Naive thymus-derived CD4-positive, alpha-beta T cell (primary cell): ENCODE results near the gene NKAIN2. TPM values are rescaled to one million over a fixed set of nuclear protein-coding genes. Genes with fewer than 3 reads are reported as not detected.

Source experiments
- ATAC-seq: fragments of 150-1000 bp; cut with Tn5 transposase; 2 replicates; pipeline ENCODE4 v1.10.0; 2021; ENCODE audit warnings: mild to moderate bottlenecking, moderate library complexity
- CTCF ChIA-PET: fragments of 350-600 bp; sonication (Branson Sonifier 250); formaldehyde crosslinking; loops from one replicate; lab custom pipeline; 2021; ENCODE audit warnings: antibody characterized with exemption; lab: Charles Lee
- POLR2A ChIA-PET: fragments of 350-600 bp; sonication (Branson Sonifier 250); formaldehyde crosslinking; loops from one replicate; lab custom pipeline; 2021; ENCODE audit warnings: antibody characterized with exemption, inconsistent platforms; lab: Charles Lee
- DNase-seq, 9 donors: peaks; one replicate each; pipeline versions ENCODE4 v3.0.0 to v3.0.0-alpha.2; 2020 to 2022; ENCODE audit warnings: mixed read lengths in 1 of 9
- H3K27ac ChIP-seq: one replicate; pipeline ENCODE4 v1.7.0; 2013; ENCODE audit warnings: mild to moderate bottlenecking, low read depth, low read length, moderate library complexity
- H3K27me3 ChIP-seq, 2 donors: one replicate each; pipeline ENCODE4 v1.7.0; 2013; ENCODE audit warnings: low read length in 2 of 2, mild to moderate bottlenecking in 2 of 2, moderate library complexity in 2 of 2; ENCODE audit not compliant: control insufficient read depth in 2 of 2, insufficient read depth in 2 of 2
- H3K36me3 ChIP-seq, 3 experiments: 1 replicate in 2 of 3; 2 replicates in 1 of 3; pipeline ENCODE4 v1.7.0; 2013; ENCODE audit warnings: low read length in 3 of 3, mild to moderate bottlenecking in 3 of 3, moderate library complexity in 1 of 3; ENCODE audit not compliant: insufficient read depth in 3 of 3, control insufficient read depth in 2 of 3
- H3K4me1 ChIP-seq, 2 donors: one replicate each; pipeline ENCODE4 v1.7.0; 2013; ENCODE audit warnings: low read length in 2 of 2, mild to moderate bottlenecking in 2 of 2, moderate library complexity in 1 of 2; ENCODE audit not compliant: control insufficient read depth in 2 of 2, insufficient read depth in 2 of 2
- H3K4me3 ChIP-seq: 2 replicates; pipeline ENCODE4 v1.7.0; 2013; ENCODE audit warnings: mild to moderate bottlenecking, low read length
- H3K9me3 ChIP-seq, 3 experiments: 1 replicate in 2 of 3; 2 replicates in 1 of 3; pipeline ENCODE4 v1.7.0; 2013; ENCODE audit warnings: low read length in 3 of 3; ENCODE audit not compliant: control insufficient read depth in 2 of 3
- H3K27ac Mint-ChIP-seq, 9 donors: one replicate each; pipeline ENCODE4 v1.8.0; 2020 to 2022; ENCODE audit warnings: mixed read lengths in 9 of 9, mild to moderate bottlenecking in 8 of 9, moderate library complexity in 5 of 9, inconsistent platforms in 2 of 9
- H3K27me3 Mint-ChIP-seq, 5 donors: one replicate each; pipeline ENCODE4 v1.8.0; 2021 to 2022; ENCODE audit warnings: mixed read lengths in 5 of 5, mild to moderate bottlenecking in 1 of 5
- H3K36me3 Mint-ChIP-seq, 5 donors: one replicate each; pipeline ENCODE4 v1.8.0; 2020 to 2022; ENCODE audit warnings: mixed read lengths in 5 of 5, mild to moderate bottlenecking in 3 of 5, inconsistent platforms in 1 of 5
- H3K4me1 Mint-ChIP-seq, 7 donors: one replicate each; pipeline ENCODE4 v1.8.0; 2020 to 2022; ENCODE audit warnings: mixed read lengths in 7 of 7, mild to moderate bottlenecking in 3 of 7, inconsistent platforms in 1 of 7
- H3K4me3 Mint-ChIP-seq, 10 donors: one replicate each; pipeline ENCODE4 v1.8.0; 2020 to 2022; ENCODE audit warnings: mild to moderate bottlenecking in 10 of 10, mixed read lengths in 10 of 10, moderate library complexity in 6 of 10, inconsistent platforms in 2 of 10
- H3K9me3 Mint-ChIP-seq, 11 donors: one replicate each; pipeline ENCODE4 v1.8.0; 2020 to 2022; ENCODE audit warnings: mixed read lengths in 11 of 11, mild to moderate bottlenecking in 4 of 11, inconsistent platforms in 1 of 11, moderate library complexity in 1 of 11
- intact Hi-C, 2 donors: fragments of 100-400 bp; cut with micrococcal nuclease; formaldehyde crosslinking; loops; one replicate each; pipeline ENCODE4 v1.15.1; 2023
- polyA plus RNA-seq, 2 donors: library from polyadenylated mRNA; unstranded; fragments of 300-500 nt; fragmentation: Illumina TruSeq; gene quantifications; one replicate each; pipeline ENCODE4 v1.2.3, GENCODE V29; 2021
- total RNA-seq, 6 experiments: library from RNA in 5 of 6; stranded (reverse) in 5 of 6; gene quantifications; 1 replicate in 5 of 6; 2 replicates in 1 of 6; pipeline ENCODE4 v1.2.3 and lab custom pipeline; 2021 to 2026

The NKAIN2 gene
- total and polyA plus RNA-seq, 7 experiments from 2014 or later: 0.21 to 2.9 TPM; not detected in 5

- no peak for DNase-seq
- no peaks in the 10 kb centered on the region for H3K36me3 Mint-ChIP-seq
- no peaks in the 10 kb centered on the region for H3K27me3 Mint-ChIP-seq
- H3K4me3 ChIP-seq: no peak overlapping the region
- H3K4me3 Mint-ChIP-seq: no peak overlapping the region
- no peaks in the 10 kb centered on the region for H3K36me3 ChIP-seq
- no peaks in the 10 kb centered on the region for H3K9me3 ChIP-seq
- no peaks in the 10 kb centered on the region for H3K4me1 Mint-ChIP-seq
- CTCF ChIA-PET: no interaction called here
- no peaks in the 10 kb centered on the region for H3K4me1 ChIP-seq
- no peak overlapping the region for H3K27ac Mint-ChIP-seq
- ATAC-seq: no peak
- H3K9me3 Mint-ChIP-seq: peaks cover 0 to 6% (median 2%) of the 10 kb centered on the region in 11 donors
- POLR2A ChIA-PET: no interaction called here
- H3K27ac ChIP-seq: no peak overlapping the region
- intact Hi-C loops: no loop called here
- no peaks in the 10 kb centered on the region for H3K27me3 ChIP-seq
Observed at GRCh38 chr6:124073820-124074587, 270.3 kb downstream of the NKAIN2 start.

GRCh38 chr6:124074606-124075005 lies 270.9 kb downstream of the NKAIN2 start:
- Histone ChIP-seq H3K4me3 (no peak overlapping the region), H3K4me1 (no peaks in the 10 kb centered on the region), H3K36me3 (no peaks in the 10 kb centered on the region), H3K9me3 (no peaks in the 10 kb centered on the region), H3K27me3 (no peaks in the 10 kb centered on the region), H3K27ac (no peak overlapping the region)
- CTCF ChIA-PET: no interaction called here
- ATAC-seq (no peak), DNase-seq (no peak)
- Mint-ChIP-seq H3K27ac (no peak overlapping the region), H3K4me3 (no peak overlapping the region), H3K4me1 (no peaks in the 10 kb centered on the region), H3K36me3 (no peaks in the 10 kb centered on the region), H3K27me3 (no peaks in the 10 kb centered on the region), H3K9me3 (peaks cover 0 to 6% (median 2%) of the 10 kb centered on the region in 11 donors)
- intact Hi-C loops: no loop called here
- POLR2A ChIA-PET: no interaction called here

- Histone ChIP-seq H3K27me3 (no peaks in the 10 kb centered on the region), H3K4me3 (no peak overlapping the region), H3K36me3 (no peaks in the 10 kb centered on the region), H3K9me3 (no peaks in the 10 kb centered on the region), H3K27ac (no peak overlapping the region), H3K4me1 (no peaks in the 10 kb centered on the region)
- Mint-ChIP-seq H3K27ac (no peak overlapping the region), H3K27me3 (no peaks in the 10 kb centered on the region), H3K36me3 (no peaks in the 10 kb centered on the region), H3K4me3 (no peak overlapping the region), H3K9me3 (peaks cover 0 to 6% (median 0%) of the 10 kb centered on the region in 11 donors), H3K4me1 (no peaks in the 10 kb centered on the region)
- ATAC-seq (no peak), DNase-seq (no peak)
- ChIA-PET CTCF (no interaction called here), POLR2A (no interaction called here)
- intact Hi-C loops: no loop called here
Observed at GRCh38 chr6:124076336-124077048, 272.8 kb downstream of the NKAIN2 start.

DNA sequence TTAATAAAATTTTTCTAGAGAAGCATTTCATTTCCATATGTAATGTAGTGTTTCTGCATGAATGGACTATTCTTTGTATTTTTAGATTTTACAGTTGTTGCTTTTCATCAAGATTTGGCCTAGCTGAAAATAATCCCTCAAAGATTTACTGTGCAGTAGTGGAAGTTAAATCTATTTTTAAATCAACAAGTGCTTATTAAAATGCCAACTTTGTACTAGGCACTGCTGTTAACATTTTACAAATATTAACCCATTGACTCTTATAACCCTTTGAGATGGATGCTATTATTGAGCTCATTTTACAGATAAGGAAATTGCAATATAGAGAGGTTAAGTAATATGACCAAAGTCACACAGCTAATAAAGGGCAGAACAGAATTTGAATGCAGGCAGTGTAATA lies 274.5 kb downstream of the NKAIN2 start:
- H3K27ac ChIP-seq: no peak overlapping the region
- no peak for DNase-seq
- no peak overlapping the region for H3K4me3 Mint-ChIP-seq
- H3K27me3 ChIP-seq: no peaks in the 10 kb centered on the region
- ATAC-seq: no peak
- intact Hi-C loops: no loop called here
- no peaks in the 10 kb centered on the region for H3K9me3 ChIP-seq
- no peaks in the 10 kb centered on the region for H3K4me1 Mint-ChIP-seq
- no peaks in the 10 kb centered on the region for H3K36me3 Mint-ChIP-seq
- POLR2A ChIA-PET: no interaction called here
- H3K27me3 Mint-ChIP-seq: no peaks in the 10 kb centered on the region
- H3K4me1 ChIP-seq: no peaks in the 10 kb centered on the region
- H3K9me3 Mint-ChIP-seq: peaks cover 0 to 4% (median 0%) of the 10 kb centered on the region in 11 donors
- H3K36me3 ChIP-seq: no peaks in the 10 kb centered on the region
- CTCF ChIA-PET: no interaction called here
- H3K4me3 ChIP-seq: no peak overlapping the region
- no peak overlapping the region for H3K27ac Mint-ChIP-seq

- intact Hi-C loops: no loop called here
- Histone ChIP-seq H3K27me3 (no peaks in the 10 kb centered on the region), H3K4me1 (no peaks in the 10 kb centered on the region), H3K4me3 (no peak overlapping the region), H3K9me3 (no peaks in the 10 kb centered on the region), H3K36me3 (no peaks in the 10 kb centered on the region), H3K27ac (no peak overlapping the region)
- ChIA-PET POLR2A (no interaction called here), CTCF (no interaction called here)
- ATAC-seq (no peak), DNase-seq (no peak)
- Mint-ChIP-seq H3K27ac (no peak overlapping the region), H3K4me3 (no peak overlapping the region), H3K9me3 (peaks cover 0 to 3% (median 0%) of the 10 kb centered on the region in 11 donors), H3K4me1 (no peaks in the 10 kb centered on the region), H3K27me3 (no peaks in the 10 kb centered on the region), H3K36me3 (no peaks in the 10 kb centered on the region)
Observed at GRCh38 chr6:124080483-124080882, 276.8 kb downstream of the NKAIN2 start.

- no peak for ATAC-seq
- H3K36me3 Mint-ChIP-seq: no peaks in the 10 kb centered on the region
- DNase-seq: no peak
- no peaks in the 10 kb centered on the region for H3K27me3 ChIP-seq
- no peak overlapping the region for H3K27ac Mint-ChIP-seq
- no peaks in the 10 kb centered on the region for H3K36me3 ChIP-seq
- no peaks in the 10 kb centered on the region for H3K9me3 ChIP-seq
- H3K4me1 ChIP-seq: no peaks in the 10 kb centered on the region
- intact Hi-C loops: no loop called here
- no peaks in the 10 kb centered on the region for H3K4me1 Mint-ChIP-seq
- no peak overlapping the region for H3K27ac ChIP-seq
- CTCF ChIA-PET: no interaction called here
- no peak overlapping the region for H3K4me3 ChIP-seq
- no peak overlapping the region for H3K4me3 Mint-ChIP-seq
- H3K27me3 Mint-ChIP-seq: no peaks in the 10 kb centered on the region
- peaks cover 0 to 8% (median 0%) of the 10 kb centered on the region in 11 donors for H3K9me3 Mint-ChIP-seq
- POLR2A ChIA-PET: no interaction called here
Observed at GRCh38 chr6:124090491-124090890, 286.8 kb downstream of the NKAIN2 start.

DNA sequence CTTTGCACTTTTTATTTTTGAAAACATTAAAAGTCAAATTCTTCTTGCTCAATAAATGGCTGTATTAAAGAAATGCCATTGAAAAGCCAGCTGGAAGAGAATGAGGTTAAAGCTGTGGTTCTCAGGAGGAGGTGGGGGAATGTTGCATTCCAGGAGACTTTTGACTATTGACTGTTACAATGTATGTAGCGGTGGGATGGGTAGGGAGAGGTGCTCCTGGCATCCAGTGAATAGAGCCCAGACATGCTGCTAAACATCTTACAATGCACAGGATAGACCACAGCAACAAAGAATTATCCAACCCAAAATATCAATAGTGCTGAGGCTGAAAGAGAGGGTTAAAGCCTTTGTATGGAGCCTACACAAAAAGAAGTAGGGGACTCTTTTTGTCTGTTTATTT lies 295.9 kb downstream of the NKAIN2 start:
- H3K4me1 Mint-ChIP-seq: no peaks in the 10 kb centered on the region
- DNase-seq (no peak), ATAC-seq (no peak)
- ChIA-PET CTCF (no interaction called here), POLR2A (no interaction called here)
- no peaks in the 10 kb centered on the region for H3K27me3 Mint-ChIP-seq
- Histone ChIP-seq H3K9me3 (no peaks in the 10 kb centered on the region), H3K4me1 (no peaks in the 10 kb centered on the region), H3K27ac (no peak overlapping the region), H3K4me3 (no peak overlapping the region), H3K27me3 (no peaks in the 10 kb centered on the region), H3K36me3 (no peaks in the 10 kb centered on the region)
- no peak overlapping the region for H3K27ac Mint-ChIP-seq
- intact Hi-C loops: no loop called here
- H3K4me3 Mint-ChIP-seq: no peak overlapping the region
- H3K36me3 Mint-ChIP-seq: no peaks in the 10 kb centered on the region
- peaks cover 0 to 6% (median 0%) of the 10 kb centered on the region in 11 donors for H3K9me3 Mint-ChIP-seq
